HG03066 (cell line): ENCODE data around the gene LRMDA.
"Not testable (repeated sequence)": the region's sequence is repeated elsewhere in the genome, so short reads cannot be mapped to it uniquely, and the experiment has no call there.

Source experiments
- ATAC-seq: cut with Tn5 transposase; IDR thresholded peaks from one replicate; pipeline ENCODE4 v1.9.1; 2021; ENCODE audit warnings: low read depth; ENCODE audit not compliant: unreplicated experiment

The LRMDA gene

DNA sequence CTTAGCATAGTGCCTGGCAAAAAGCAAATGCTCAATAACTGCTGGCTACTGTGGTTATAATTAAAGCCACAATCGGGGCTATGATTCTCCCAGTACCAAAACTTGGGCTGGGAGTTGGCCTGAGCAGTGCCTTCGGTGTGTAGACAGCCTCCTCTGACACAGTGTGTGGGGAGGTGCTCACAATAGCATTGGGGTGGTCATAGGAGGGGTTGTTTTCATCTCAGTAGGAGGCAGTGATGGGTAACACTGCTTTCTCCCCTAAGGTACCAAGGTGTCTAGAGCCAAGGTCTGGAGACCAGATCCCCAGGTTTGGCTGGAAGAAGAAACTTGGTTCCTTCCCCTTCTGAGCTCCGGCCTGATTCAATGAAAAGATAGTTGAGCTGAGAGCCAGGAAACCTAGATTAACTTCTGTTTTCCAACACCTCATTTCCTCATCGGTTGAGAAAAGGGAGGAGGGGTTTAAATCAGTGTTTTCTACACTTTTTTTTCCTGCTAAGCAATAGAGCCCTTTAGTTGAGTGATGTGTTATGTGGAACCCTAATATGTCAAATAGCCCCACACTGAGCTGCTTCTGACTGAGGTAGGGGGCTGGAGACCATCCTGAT, 68.2 kb downstream of the LRMDA start:
- ATAC-seq = no peak

GRCh38 chr10:75502389-75502788, 71.0 kb downstream of the LRMDA start:
- ATAC-seq = no peak

DNA sequence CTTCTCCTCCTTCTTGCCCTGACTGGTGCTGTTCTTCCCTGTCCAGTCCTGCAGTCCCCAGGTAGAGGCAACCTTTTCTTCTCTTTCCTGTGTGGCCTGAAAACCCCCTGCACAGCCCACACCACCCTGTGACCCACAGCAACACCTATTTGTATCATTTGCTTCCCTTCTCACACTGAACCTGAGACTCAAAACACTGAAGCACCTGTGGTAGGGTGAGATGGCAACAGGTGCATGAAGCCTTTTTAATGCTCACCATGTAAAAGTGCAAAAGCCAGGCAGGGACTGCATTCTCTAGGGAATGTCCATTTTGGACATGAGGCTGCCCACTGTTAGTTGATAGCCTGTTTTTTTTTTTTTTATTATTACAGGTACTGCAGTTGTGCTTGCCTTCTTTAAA, 71.4 kb downstream of the LRMDA start:
- ATAC-seq = no peak

DNA sequence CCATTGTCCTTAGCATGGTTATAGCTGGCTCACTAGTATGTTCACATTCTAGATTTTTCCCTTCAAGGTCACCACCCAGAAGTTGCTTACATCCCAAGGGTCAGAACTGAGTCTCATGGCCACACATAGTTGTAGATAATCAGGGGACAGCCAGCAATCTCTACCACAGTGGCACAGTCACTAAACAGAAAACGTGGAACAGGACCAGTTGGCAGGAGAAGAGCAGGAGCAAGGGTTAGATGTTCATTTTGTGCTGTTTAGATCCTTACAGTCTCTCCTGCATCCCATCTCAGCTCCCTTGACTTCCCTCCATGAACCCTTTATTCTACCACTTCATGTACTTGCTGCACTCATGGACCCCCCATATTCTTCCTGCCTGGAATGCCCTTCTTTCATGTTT, 73.9 kb downstream of the LRMDA start:
- ATAC-seq = no peak

- peak; percentile 46 for ATAC-seq
Measured at GRCh38 chr10:75505840-75506506, 74.5 kb downstream of the LRMDA start.

GRCh38 chr10:75506930-75507329, 75.5 kb downstream of the LRMDA start:
- no peak for ATAC-seq

DNA sequence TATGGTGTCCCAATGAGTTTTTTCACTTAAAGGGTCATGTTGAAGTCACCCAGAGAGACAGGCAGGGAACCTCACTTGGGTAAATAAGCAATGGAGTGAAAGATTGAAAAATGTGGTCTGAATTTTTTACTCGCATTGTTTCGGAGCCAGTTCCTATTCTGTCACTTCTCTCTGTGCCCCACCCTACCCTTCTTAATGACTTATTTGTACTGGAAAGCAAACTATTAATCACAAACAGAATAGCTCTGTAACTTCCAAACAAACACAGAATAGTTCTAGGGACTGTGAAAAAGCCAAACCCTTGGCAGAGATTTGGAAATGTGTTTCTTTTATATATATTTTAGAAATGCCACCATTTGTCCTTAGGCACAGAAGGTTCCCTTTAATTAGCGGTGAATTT, 76.0 kb downstream of the LRMDA start:
- ATAC-seq = no peak

DNA sequence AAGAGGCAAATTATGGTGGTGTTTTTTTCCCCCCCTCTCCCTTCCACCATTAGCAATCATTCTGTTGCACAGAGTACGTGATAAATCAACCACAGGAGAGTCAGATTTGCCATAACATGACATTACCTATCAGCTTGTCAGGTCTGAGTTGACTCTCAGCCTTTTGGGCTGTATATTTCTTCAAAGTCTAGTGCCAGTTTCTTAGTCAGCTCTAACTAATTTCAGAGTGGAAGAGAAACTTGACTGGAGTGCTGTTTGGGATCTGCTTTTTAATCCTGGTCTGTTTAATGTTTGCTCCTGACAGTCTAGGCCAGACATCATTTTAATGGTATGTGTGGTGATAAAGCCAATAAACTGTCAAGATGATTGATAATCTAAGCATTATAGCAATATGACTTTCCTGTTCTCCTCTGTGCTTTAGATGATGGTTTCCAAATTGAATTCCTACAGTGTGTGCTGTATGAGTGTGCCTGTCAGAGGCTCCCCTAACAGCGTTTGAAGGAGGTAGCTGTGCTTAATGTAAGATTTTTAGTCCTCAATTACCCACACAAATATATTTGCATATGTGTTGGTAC, 76.9 kb downstream of the LRMDA start:
- no peak for ATAC-seq

DNA sequence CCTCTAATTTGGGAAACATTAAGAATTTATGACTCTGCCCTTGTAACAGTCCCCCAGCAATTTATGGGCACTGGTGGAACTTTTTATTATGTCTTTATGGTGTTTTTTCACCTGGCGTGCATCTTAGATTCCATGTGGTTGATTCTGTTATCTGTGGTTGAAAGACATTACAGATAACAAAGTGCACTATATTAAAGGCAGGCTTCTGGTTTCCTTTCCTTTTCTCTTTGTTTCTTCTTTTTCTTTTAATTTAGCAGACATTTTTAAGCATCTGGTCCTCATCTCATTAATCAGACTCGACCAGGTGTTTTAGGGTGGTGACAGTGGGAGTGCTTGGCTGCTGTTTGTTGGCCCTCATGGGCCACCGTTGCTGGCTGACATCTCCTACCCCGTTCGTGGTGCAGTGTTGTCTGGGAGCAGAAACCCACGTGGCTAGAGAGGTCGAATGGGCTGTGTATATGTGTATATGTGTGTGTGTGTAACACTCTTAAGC, 77.4 kb downstream of the LRMDA start:
- ATAC-seq = no peak

DNA sequence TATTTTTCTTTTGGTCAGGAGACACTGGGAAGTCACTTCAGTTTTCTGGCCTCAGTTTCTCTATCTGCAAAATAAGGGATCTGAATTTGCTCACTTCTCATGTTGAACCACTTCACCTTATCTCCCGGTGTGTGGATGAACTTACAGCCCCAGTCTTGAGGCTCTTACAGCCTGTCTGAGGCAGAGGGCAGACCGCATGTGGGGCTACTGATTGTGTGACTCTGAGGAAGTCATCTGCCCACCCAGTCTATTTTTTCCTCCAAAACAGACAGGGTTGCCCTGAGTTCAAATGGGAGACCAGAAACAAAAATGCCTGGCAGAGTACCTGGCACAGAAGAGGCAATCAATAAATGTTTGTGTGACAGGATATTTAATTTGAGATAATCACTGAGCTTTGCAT, 78.3 kb downstream of the LRMDA start:
- no peak for ATAC-seq

GRCh38 chr10:75511011-75511410, 79.6 kb downstream of the LRMDA start:
- ATAC-seq = no peak

DNA sequence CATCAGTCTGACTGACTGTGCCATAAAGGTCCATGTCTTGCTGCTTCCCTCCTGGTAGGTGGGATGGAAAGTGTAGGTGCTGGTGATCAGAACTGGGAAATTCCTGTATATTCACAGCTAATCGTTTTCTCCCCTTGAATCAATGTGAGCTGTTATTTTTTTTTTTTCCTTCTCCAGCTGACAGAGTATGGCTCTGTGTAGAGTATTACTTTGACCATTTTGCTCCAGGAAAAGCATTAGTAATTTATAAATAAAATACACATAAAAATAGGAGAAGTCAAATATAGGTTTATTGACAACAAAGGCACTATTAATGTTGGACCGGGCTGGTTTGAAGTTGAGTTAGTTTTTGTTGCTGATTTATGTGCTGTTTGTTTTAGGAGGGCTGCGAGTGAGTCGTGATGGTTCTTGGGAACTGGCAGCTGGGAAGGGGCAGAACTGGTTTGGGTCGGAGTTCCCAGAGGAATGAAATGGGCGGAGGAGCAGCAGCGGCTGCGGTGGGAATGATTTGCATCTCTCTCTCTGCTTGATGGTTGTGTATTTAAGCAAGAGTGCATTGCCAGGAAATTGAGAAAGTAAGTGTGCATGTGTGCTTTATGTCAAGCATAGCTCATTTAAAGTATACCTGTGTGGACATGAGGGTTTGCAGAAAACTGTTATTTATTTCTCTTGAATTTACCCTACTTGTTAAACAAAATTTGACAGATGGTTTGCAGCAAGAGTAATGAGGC, 80.9 kb downstream of the LRMDA start:
- ATAC-seq = no peak

DNA sequence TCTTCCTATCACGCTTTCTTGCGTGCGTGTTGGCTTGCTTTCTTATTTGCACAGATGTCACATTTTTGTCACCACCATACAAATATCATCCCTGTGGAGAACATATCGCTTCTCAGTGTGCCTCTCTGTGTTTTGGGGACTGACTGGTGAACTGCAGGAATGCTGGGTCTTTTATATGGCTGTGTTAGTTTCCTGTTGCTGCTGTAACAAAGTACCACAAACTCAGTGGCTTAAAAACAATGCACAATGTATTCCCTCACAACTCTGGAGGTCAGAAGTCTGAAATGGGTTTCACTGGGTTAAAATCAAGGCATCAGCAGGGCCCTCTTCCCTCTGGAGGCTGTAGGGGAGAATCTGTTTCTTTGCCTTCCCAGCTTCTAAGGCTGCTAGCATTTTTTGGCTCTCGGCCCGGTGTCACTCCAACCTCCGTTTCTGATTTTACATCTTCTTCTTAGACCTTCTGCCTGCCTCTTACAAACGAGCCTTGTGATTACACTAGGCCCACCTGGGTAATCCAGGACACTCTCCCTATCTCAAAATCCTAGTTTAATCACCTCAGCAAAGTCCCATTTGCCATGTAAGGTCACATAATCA, 82.0 kb downstream of the LRMDA start:
- ATAC-seq = no peak

- ATAC-seq = no peak
Measured at GRCh38 chr10:75514830-75515229, 83.4 kb downstream of the LRMDA start.

DNA sequence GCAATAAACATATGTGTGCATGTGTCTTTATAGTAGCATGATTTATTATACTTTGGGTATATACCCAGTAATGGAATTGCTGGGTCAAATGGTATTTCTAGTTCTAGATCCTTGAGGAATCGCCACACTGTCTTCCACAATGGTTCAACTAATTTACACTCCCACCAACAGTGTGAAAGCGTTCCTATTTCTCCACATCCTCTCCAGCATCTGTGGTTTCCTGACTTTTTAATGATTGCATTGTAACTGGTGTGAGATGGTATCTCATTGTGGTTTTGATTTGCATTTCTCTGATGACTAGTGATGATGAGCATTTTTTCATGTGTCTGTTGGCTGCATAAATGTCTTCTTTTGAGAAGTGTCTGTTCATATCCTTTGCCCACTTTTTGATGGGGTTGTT, 84.7 kb downstream of the LRMDA start:
- ATAC-seq = not testable (repeated sequence)

DNA sequence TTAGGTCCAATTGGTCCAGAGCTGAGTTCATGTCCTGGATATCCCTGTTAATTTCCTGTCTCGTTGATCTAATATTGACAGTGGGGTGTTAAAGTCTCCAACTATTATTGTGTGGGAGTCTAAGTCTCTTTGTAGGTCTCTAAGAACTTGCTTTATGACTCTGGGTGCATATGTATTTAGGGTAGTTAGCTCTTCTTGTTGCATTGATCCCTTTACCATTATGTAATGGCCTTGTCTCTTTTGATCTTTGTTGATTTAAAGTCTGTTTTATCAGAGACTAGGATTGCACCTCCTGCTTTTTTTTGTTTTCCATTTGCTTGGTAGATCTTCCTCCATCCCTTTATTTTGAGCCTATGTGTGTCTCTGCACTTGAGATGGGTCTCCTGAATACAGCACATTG, 87.8 kb downstream of the LRMDA start:
- ATAC-seq = not testable (repeated sequence)

GRCh38 chr10:75521194-75521829, 89.9 kb downstream of the LRMDA start:
- ATAC-seq = not testable (repeated sequence)

GRCh38 chr10:75525067-75525466, 93.6 kb downstream of the LRMDA start:
- ATAC-seq = no peak

GRCh38 chr10:75525646-75526045, 94.2 kb downstream of the LRMDA start:
- ATAC-seq = no peak

- no peak for ATAC-seq
Measured at GRCh38 chr10:75527542-75527941, 96.1 kb downstream of the LRMDA start.

GRCh38 chr10:75528392-75528791, 97.0 kb downstream of the LRMDA start:
- ATAC-seq = no peak
